Measurements from ENCODE around the gene COLEC12. TPM values are rescaled to one million over a fixed set of nuclear protein-coding genes. Genes with fewer than 3 reads are reported as not detected.
"Not testable (repeated sequence)": the region's sequence is repeated elsewhere in the genome, so short reads cannot be mapped to it uniquely, and the experiment has no call there.

COLEC12 gene
- total RNA-seq, 1 donor from 2014 or later, result 3.3 TPM

- no peak for DNase-seq (ENCODE audit: low read depth)
- TF ChIP-seq, protein P1, sequence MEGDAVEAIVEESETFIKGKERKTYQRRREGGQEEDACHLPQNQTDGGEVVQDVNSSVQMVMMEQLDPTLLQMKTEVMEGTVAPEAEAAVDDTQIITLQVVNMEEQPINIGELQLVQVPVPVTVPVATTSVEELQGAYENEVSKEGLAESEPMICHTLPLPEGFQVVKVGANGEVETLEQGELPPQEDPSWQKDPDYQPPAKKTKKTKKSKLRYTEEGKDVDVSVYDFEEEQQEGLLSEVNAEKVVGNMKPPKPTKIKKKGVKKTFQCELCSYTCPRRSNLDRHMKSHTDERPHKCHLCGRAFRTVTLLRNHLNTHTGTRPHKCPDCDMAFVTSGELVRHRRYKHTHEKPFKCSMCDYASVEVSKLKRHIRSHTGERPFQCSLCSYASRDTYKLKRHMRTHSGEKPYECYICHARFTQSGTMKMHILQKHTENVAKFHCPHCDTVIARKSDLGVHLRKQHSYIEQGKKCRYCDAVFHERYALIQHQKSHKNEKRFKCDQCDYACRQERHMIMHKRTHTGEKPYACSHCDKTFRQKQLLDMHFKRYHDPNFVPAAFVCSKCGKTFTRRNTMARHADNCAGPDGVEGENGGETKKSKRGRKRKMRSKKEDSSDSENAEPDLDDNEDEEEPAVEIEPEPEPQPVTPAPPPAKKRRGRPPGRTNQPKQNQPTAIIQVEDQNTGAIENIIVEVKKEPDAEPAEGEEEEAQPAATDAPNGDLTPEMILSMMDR (conservative IDR thresholded peaks at IDR 0.05; ENCODE audit: low read depth, low read length), result no peak
- H3K4me3 ChIP-seq (ENCODE audit: low read depth, low read length), result no peak overlapping the region
Observed at GRCh38 chr18:303011-303410, 197.5 kb downstream of the COLEC12 start.

DNA sequence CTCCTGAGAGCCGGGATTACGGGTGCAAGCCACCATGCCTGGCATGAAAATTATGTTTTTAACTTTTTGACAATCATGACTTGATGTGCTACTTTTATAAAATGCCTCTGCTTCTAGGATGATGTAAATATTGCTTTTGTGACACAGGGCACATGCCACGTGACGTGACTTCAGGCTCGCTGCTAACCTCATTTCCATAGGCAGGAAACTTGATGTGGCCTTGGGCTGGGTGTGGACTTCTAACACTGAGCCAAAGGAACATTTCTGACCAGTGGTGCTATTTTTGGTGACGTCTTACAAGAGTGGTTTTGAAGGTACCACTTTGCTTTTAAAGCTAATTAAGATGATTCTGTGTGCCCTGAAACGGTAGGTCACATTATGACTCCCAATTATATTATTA lies 198.4 kb downstream of the COLEC12 start:
- TF ChIP-seq, protein P1 (conservative IDR thresholded peaks at IDR 0.05; ENCODE audit: low read depth, low read length), result no peak
- no peak for DNase-seq (ENCODE audit: low read depth)
- no peak overlapping the region for H3K4me3 ChIP-seq (ENCODE audit: low read depth, low read length)

GRCh38 chr18:297936-298335 lies 202.6 kb downstream of the COLEC12 start:
- TF ChIP-seq, protein P1 (conservative IDR thresholded peaks at IDR 0.05; ENCODE audit: low read depth, low read length), result no peak
- no peak overlapping the region for H3K4me3 ChIP-seq (ENCODE audit: low read depth, low read length)
- DNase-seq (ENCODE audit: low read depth), result no peak

DNA sequence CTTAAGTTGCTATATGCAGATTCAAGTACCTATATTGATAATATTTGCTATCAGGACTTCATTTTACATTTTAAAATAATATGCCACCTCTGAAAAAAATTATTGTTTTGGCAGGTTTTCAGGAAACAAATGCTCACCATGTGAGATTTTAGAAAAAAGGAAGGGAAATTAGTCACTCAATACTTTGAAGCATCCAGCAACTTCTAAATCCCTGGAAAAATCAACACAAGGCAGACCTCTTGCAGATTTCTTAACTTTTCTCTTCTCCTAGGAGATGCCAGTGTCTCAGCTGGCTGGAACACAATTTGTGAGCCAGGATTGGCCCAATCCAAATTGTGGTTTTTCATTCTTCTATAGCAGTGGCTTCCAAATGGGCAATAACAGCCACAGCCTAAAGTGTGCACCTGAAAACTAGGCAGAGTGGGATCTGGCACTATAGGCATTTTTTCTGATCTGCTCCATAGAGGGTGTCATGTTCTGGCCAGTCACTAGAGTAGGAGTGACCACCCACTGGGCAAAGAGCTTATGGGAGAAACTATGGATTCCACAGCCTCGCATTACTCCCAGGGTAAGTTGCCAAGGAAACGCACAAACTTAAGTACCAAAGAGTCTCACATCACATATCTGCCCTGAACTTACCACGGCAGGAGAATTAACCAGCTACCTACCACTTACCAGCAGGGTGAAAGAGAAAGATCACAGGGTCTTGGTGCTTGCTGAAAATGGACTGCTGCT lies 204.6 kb downstream of the COLEC12 start:
- TF ChIP-seq, protein P1 (conservative IDR thresholded peaks at IDR 0.05; ENCODE audit: low read depth, low read length), result no peak

GRCh38 chr18:294566-294965 lies 205.9 kb downstream of the COLEC12 start:
- no peak for DNase-seq (ENCODE audit: low read depth)
- TF ChIP-seq, protein P1 (conservative IDR thresholded peaks at IDR 0.05; ENCODE audit: low read depth, low read length), result no peak
- H3K4me3 ChIP-seq (ENCODE audit: low read depth, low read length), result no peak overlapping the region

More for the DNA sequence above, 204.6 kb downstream of the COLEC12 start:
- no peak for DNase-seq (ENCODE audit: low read depth)
- no peak overlapping the region for H3K4me3 ChIP-seq (ENCODE audit: low read depth, low read length)

DNA sequence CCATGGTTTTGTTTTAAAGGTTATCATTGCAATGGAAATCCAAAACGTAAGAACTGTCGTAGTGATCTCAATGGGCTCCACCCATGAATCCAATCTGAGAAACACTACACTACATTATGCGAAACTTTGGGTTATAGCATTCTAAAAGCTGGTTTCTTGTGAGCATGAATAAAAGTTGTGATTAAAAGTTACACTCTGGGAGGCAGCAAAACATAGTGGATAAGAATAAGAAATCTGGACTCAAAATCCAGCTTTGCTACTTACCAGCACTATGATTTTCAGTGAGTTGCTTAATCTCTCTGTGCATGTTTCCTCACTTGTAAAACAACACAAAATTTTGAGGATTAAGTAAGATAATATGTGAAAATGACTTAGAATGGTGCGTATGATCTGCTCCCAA lies 207.0 kb downstream of the COLEC12 start:
- no peak for DNase-seq (ENCODE audit: low read depth)
- no peak overlapping the region for H3K4me3 ChIP-seq (ENCODE audit: low read depth, low read length)
- TF ChIP-seq, protein P1 (conservative IDR thresholded peaks at IDR 0.05; ENCODE audit: low read depth, low read length), result no peak

DNA sequence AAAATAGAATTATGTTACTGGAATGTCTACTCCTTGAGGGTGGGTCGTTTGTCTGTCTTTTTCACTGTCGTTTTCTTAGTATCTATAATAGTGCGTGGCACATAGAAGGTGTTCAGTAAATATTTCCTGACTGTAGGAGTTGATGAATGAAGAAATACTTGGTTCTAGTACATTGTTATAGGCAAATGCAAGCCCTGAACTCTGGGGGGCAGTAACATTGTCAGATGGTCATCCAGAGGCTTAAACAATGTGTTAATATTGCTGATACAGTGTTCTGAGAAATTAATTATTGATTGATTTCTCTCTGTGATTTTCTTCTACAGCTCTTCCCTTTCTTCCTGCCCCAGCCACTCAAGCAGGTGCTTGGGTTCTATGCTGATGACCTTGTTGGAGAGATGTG lies 208.2 kb downstream of the COLEC12 start:
- DNase-seq (ENCODE audit: low read depth), result no peak
- TF ChIP-seq, protein P1 (conservative IDR thresholded peaks at IDR 0.05; ENCODE audit: low read depth, low read length), result peak; percentile 52
- H3K4me3 ChIP-seq (ENCODE audit: low read depth, low read length), result no peak overlapping the region

DNA sequence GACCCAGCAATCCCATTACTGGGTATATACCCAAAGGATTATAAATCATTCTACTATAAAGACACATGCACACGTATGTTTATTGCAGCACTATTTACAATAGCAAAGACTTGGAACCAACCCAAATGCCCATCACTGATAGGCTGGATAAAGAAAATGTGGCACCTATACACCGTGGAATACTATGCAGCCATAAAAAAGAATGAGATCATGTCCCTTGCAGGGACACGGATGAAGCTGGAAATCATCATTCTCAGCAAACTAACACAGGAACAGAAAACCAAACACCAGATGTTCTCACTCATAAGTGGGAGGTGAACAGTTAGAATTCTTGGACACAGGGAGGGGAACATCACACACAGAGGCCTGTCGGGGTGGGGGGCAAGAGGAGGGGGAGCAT lies 210.5 kb downstream of the COLEC12 start:
- DNase-seq (ENCODE audit: low read depth); H3K4me3 ChIP-seq (ENCODE audit: low read depth, low read length): not testable (repeated sequence)
